Breast epithelium (tissue), 4 donors: Measurements from ENCODE around the gene CCDC83. TPM values are rescaled to one million over a fixed set of nuclear protein-coding genes. Genes with fewer than 3 reads are reported as not detected.

ENCODE experiments used
- DNase-seq, 2 donors: peaks; one replicate each; pipeline ENCODE4 v3.0.0-alpha.2; 2019; ENCODE audit warnings: low spot score in 2 of 2
- H3K27ac ChIP-seq, 2 donors: fragments of 200-600 bp; sonication (generic) in 1 of 2; one replicate each; pipeline ENCODE4 v1.5.1; 2016 to 2019; ENCODE audit warnings: mild to moderate bottlenecking in 1 of 2
- H3K27me3 ChIP-seq, 2 donors: fragments of 200-600 bp; sonication (generic) in 1 of 2; one replicate each; pipeline versions ENCODE4 v1.5.1 to v1.6.0; 2017 to 2019; ENCODE audit warnings: control low read depth in 1 of 2, mild to moderate bottlenecking in 1 of 2
- H3K36me3 ChIP-seq: fragments of 200-600 bp; one replicate; pipeline ENCODE4 v1.5.1; 2019
- H3K4me1 ChIP-seq, 2 donors: fragments of 200-600 bp; sonication (generic); one replicate each; pipeline ENCODE4 v1.5.1; 2016 to 2019; ENCODE audit warnings: control low read depth in 1 of 2
- H3K4me3 ChIP-seq, 3 donors: fragments of 200-600 bp; sonication (generic); 1 replicate in 2 of 3; 2 replicates in 1 of 3; pipeline ENCODE4 v1.5.1; 2016 to 2019; ENCODE audit warnings: mild to moderate bottlenecking in 3 of 3, moderate library complexity in 2 of 3
- H3K9me3 ChIP-seq, 2 donors: fragments of 200-600 bp; sonication (generic) in 1 of 2; one replicate each; pipeline ENCODE4 v1.5.1; 2016 to 2019; ENCODE audit warnings: control low read depth in 1 of 2
- POLR2A ChIP-seq: fragments of 450-650 bp; IDR thresholded peaks from one replicate; pipeline ENCODE4 v1.6.1; 2016; ENCODE audit warnings: antibody characterized with exemption, mild to moderate bottlenecking, moderate library complexity
- POLR2AphosphoS5 ChIP-seq, 3 donors: sonication (generic); formaldehyde crosslinking; IDR thresholded peaks; one replicate each; pipeline ENCODE4 v1.6.1; 2017; ENCODE audit warnings: antibody characterized with exemption in 3 of 3
- intact Hi-C: fragments of 100-400 bp; cut with DNase I; formaldehyde crosslinking; loops from one replicate; pipeline ENCODE4 v1.15.1; 2023; ENCODE audit warnings: low total_unique reads
- total RNA-seq, 3 donors: library from RNA; depleted of rRNA; stranded (reverse); fragments of >200 nt; gene quantifications; one replicate each; pipeline ENCODE4 v1.1.0, GENCODE V29; 2016
- TF ChIP-seq, protein P1 (sequence below), 3 donors: fragments of 450-650 bp; IDR thresholded peaks; one replicate each; pipeline ENCODE4 v1.5.1; 2016 to 2017; ENCODE audit warnings: antibody characterized with exemption in 3 of 3, mild to moderate bottlenecking in 3 of 3, moderate library complexity in 3 of 3

Gene CCDC83
- total RNA-seq, 3 donors from 2014 or later: 0.33 TPM; not detected in 2

DNA sequence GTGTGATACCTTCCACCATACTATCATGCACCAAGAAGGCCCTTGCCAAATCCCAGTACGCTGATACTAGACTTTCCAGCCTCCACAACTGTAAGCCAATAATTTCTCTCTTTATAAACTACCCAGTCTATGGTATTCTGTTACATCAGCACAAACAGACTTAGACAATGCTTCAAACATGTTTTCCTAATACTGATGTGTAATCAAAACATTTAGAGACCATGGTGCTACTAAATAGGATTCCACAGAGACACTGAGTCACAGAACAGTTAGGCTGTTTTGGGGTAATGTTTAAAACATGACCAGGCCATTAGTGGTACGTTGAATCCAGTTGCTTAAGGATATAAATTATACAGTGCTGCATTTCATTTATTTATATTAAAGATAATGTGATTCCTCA, 110.0 kb downstream of the CCDC83 start:
- Histone ChIP-seq H3K4me3 (no peak overlapping the region), H3K4me1 (no peaks in the 10 kb centered on the region), H3K9me3 (no peaks in the 10 kb centered on the region), H3K36me3 (no peaks in the 10 kb centered on the region), H3K27me3 (no peaks in the 10 kb centered on the region), H3K27ac (no peak overlapping the region)
- TF ChIP-seq POLR2AphosphoS5 (IDR thresholded peaks at IDR 0.05): no peak
- TF ChIP-seq, protein P1, sequence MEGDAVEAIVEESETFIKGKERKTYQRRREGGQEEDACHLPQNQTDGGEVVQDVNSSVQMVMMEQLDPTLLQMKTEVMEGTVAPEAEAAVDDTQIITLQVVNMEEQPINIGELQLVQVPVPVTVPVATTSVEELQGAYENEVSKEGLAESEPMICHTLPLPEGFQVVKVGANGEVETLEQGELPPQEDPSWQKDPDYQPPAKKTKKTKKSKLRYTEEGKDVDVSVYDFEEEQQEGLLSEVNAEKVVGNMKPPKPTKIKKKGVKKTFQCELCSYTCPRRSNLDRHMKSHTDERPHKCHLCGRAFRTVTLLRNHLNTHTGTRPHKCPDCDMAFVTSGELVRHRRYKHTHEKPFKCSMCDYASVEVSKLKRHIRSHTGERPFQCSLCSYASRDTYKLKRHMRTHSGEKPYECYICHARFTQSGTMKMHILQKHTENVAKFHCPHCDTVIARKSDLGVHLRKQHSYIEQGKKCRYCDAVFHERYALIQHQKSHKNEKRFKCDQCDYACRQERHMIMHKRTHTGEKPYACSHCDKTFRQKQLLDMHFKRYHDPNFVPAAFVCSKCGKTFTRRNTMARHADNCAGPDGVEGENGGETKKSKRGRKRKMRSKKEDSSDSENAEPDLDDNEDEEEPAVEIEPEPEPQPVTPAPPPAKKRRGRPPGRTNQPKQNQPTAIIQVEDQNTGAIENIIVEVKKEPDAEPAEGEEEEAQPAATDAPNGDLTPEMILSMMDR (IDR thresholded peaks at IDR 0.05): no peak
- no peak for DNase-seq
- intact Hi-C loops: no loop called here

DNA sequence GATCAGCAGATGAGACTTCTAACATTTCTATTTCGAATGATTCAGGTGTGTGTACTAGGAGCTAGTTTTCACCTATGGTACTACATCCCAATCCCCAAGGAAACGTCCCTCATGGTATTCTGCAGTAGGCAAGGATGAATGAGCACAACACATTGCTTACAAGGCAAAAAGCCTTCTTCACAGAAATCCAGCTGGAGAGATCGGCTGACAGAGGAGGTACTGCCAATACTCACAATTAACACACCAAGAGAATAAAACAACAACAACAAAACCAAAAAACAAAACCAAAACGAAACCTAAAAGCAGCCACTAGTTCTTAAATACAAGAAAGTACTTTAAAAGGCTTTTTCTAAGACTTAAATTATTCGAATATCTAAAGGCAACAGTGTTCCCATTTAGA, 112.3 kb downstream of the CCDC83 start:
- no peaks in the 10 kb centered on the region for H3K9me3 ChIP-seq
- DNase-seq: no peak
- H3K27me3 ChIP-seq: no peaks in the 10 kb centered on the region
- no peak overlapping the region for H3K27ac ChIP-seq
- peaks cover 5% of the 10 kb centered on the region for H3K36me3 ChIP-seq
- no peak overlapping the region for H3K4me3 ChIP-seq
- intact Hi-C loops: no loop called here
- TF ChIP-seq POLR2AphosphoS5 (IDR thresholded peaks at IDR 0.05): no peak
- TF ChIP-seq POLR2A: no peak
- TF ChIP-seq, protein P1 (IDR thresholded peaks at IDR 0.05): no peak
- H3K4me1 ChIP-seq: no peaks in the 10 kb centered on the region

Other genes with a start within 250 kb of the CCDC83 start
- gene DLG2, start 228.0 kb upstream of the CCDC83 start, total RNA-seq: 10 to 100 TPM in 1 of 3 donors, 1 to 10 TPM in 2; 4.3 to 12.3 (median 6.9) TPM
- gene TMEM126B, start 226.8 kb upstream of the CCDC83 start, total RNA-seq: 10 to 100 TPM; 41.1 to 50.5 (median 47.0) TPM
- gene TMEM126A, start 207.4 kb upstream of the CCDC83 start, total RNA-seq: 10 to 100 TPM; 18.6 to 33.9 (median 23.9) TPM
- 100 to 1,000 TPM in 2 of 3 donors, 10 to 100 TPM in 1; 49.6 to 120 (median 107) TPM for gene CREBZF, start 190.3 kb upstream of the CCDC83 start, total RNA-seq
- gene CCDC89, start 169.2 kb upstream of the CCDC83 start, total RNA-seq: 1 to 10 TPM; 1.6 to 2.6 (median 2.6) TPM
- gene SYTL2, start 44.2 kb upstream of the CCDC83 start, total RNA-seq: 100 to 1,000 TPM in 2 of 3 donors, 10 to 100 TPM in 1; 10.1 to 189 (median 120) TPM
- 100 to 1,000 TPM; 327 to 336 (median 328) TPM for gene PICALM, start 213.7 kb downstream of the CCDC83 start, total RNA-seq